Posterior vena cava (tissue), 2 donors: ENCODE results near the gene TPBGL. TPM values are rescaled to one million over a fixed set of nuclear protein-coding genes. Genes with fewer than 3 reads are reported as not detected.

Source experiments
- DNase-seq: peaks from one replicate; pipeline ENCODE4 v3.0.0-alpha.2; 2020; ENCODE audit warnings: low spot score
- intact Hi-C, 2 donors: fragments of 100-400 bp; cut with DNase I; formaldehyde crosslinking; loops; one replicate each; pipeline versions ENCODE4 v1.14.1 to v1.14.2; 2022 to 2023
- total RNA-seq, 2 donors: library from RNA; stranded (reverse); fragmentation: NEBNext Ultra II Directional; extraction: Animal tissue kit (Norgen Biotek cat#: 25700); gene quantifications; one replicate each; pipeline ENCODE4 v1.2.1, GENCODE V29; 2021
- donor health status: DM: yes; HTN: yes; CAD: no.
- donor health status: DM: yes; HTN: yes; CAD: no.

TPBGL gene
- total RNA-seq, 2 donors from 2014 or later: 0.46 to 0.67 TPM

GRCh38 chr11:75280227-75280701, 39.7 kb downstream of the TPBGL start:
- intact Hi-C loops: loop anchor here (5.0 to 10.0 kb wide), 2 partner anchors 102 to 245 kb away; partner anchors contain the start of gene GDPD5 (in 1 of the 2)

GRCh38 chr11:75280770-75281468, 40.3 kb downstream of the TPBGL start:
- intact Hi-C loops: loop anchor here (5.0 to 10.0 kb wide), 2 partner anchors 101 to 244 kb away; partner anchors contain the start of gene GDPD5 (in 1 of the 2)
- peak; percentile 61 for DNase-seq

More at GRCh38 chr11:75280227-75280701, 39.7 kb downstream of the TPBGL start:
- DNase-seq: peak; percentile 91

- DNase-seq: peak; percentile 32
- intact Hi-C loops: loop anchor here (5.0 to 10.0 kb wide), 2 partner anchors 101 to 243 kb away; partner anchors contain the start of gene GDPD5 (in 1 of the 2)
Measured at GRCh38 chr11:75281469-75282095, 41.0 kb downstream of the TPBGL start.

- DNase-seq: no peak
- intact Hi-C loops: loop anchor here (5.0 to 10.0 kb wide), 2 partner anchors 99 to 241 kb away; partner anchors contain the start of gene GDPD5 (in 1 of the 2)
Measured at GRCh38 chr11:75283391-75283931, 42.9 kb downstream of the TPBGL start.

GRCh38 chr11:75285776-75286360, 45.3 kb downstream of the TPBGL start:
- intact Hi-C loops: loop anchor here in 1 of 2 donors (10.0 kb wide), 1 partner anchor 239 kb away; the partner anchor contains the start of gene GDPD5
- no peak for DNase-seq

- intact Hi-C loops: loop anchor here in 1 of 2 donors (10.0 kb wide), 1 partner anchor 238 kb away; the partner anchor contains the start of gene GDPD5
- no peak for DNase-seq
Measured at GRCh38 chr11:75286826-75287465, 46.4 kb downstream of the TPBGL start.

- intact Hi-C loops: loop anchor here in 1 of 2 donors (10.0 kb wide), 1 partner anchor 237 kb away; the partner anchor contains the start of gene GDPD5
- no peak for DNase-seq
Measured at GRCh38 chr11:75287579-75287978, 47.0 kb downstream of the TPBGL start.

- DNase-seq: no peak
Measured at GRCh38 chr11:75289511-75289760, 48.9 kb downstream of the TPBGL start.

GRCh38 chr11:75289919-75290318, 49.3 kb downstream of the TPBGL start:
- intact Hi-C loops: loop anchor here in 1 of 2 donors (10.0 kb wide), 1 partner anchor 235 kb away; the partner anchor contains the start of gene GDPD5
- DNase-seq: no peak

More at GRCh38 chr11:75289511-75289760, 48.9 kb downstream of the TPBGL start:
- intact Hi-C loops: loop anchor here in 1 of 2 donors (10.0 kb wide), 1 partner anchor 235 kb away; the partner anchor contains the start of gene GDPD5

GRCh38 chr11:75291741-75292140, 51.2 kb downstream of the TPBGL start:
- DNase-seq: no peak
- intact Hi-C loops: no loop called here

- intact Hi-C loops: no loop called here
- no peak for DNase-seq
Measured at GRCh38 chr11:75292943-75293342, 52.4 kb downstream of the TPBGL start.

Other genes starting within 250 kb of the TPBGL start
- gene OR2AT4, start 143.9 kb upstream of the TPBGL start, total RNA-seq: not detected
- 100 to 1,000 TPM in 1 of 2 donors, 10 to 100 TPM in 1; 95.3 to 171 TPM for gene SLCO2B1, start 89.7 kb upstream of the TPBGL start, total RNA-seq
- gene ARRB1, start 110.9 kb downstream of the TPBGL start, total RNA-seq: 10 to 100 TPM; 42.3 to 44.3 TPM
- gene RPS3, start 158.7 kb downstream of the TPBGL start, total RNA-seq: 1,000 to 10,000 TPM; 1,304 to 1,399 TPM
- gene KLHL35, start 192.4 kb downstream of the TPBGL start, total RNA-seq: under 1 TPM; 0.67 to 0.79 TPM